ENCODE results near the gene ZCWPW2. TPM values are rescaled to one million over a fixed set of nuclear protein-coding genes. Genes with fewer than 3 reads are reported as not detected.

The ZCWPW2 gene
- total RNA-seq, 1 donor from 2014 or later: 0.30 TPM

DNA sequence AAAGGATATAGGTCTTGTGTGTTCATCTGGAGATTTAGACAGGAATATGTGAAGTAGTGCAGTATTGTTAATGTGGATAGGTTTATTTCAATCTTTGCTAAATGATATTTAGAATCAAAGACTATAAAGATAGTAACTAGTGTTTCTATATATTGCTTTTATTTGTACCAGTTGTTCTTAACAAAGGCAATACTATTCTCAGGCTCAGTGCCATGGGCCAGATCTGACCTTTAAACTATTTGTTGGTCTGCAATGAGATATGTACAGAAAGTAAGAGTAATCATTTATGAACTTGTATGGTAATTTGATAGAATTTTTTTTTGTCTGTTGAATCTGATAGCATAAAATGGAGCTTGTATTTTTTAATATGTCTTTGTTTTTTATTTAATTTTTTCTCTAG, 146.8 kb downstream of the ZCWPW2 start:
- peaks cover 8% of the 10 kb centered on the region for H3K36me3 Mint-ChIP-seq (ENCODE audit: low read depth)
- no peak for DNase-seq (ENCODE audit: low read depth, low spot score)
- H3K4me1 Mint-ChIP-seq: peaks cover 5% of the 10 kb centered on the region
- no peak overlapping the region for H3K4me3 Mint-ChIP-seq
- H3K27ac Mint-ChIP-seq (ENCODE audit: unreplicated experiment): no peak overlapping the region
- no peaks in the 10 kb centered on the region for H3K27me3 Mint-ChIP-seq (ENCODE audit: low read depth)
- H3K9me3 Mint-ChIP-seq: peaks cover 6% of the 10 kb centered on the region
- TF ChIP-seq, protein P1, sequence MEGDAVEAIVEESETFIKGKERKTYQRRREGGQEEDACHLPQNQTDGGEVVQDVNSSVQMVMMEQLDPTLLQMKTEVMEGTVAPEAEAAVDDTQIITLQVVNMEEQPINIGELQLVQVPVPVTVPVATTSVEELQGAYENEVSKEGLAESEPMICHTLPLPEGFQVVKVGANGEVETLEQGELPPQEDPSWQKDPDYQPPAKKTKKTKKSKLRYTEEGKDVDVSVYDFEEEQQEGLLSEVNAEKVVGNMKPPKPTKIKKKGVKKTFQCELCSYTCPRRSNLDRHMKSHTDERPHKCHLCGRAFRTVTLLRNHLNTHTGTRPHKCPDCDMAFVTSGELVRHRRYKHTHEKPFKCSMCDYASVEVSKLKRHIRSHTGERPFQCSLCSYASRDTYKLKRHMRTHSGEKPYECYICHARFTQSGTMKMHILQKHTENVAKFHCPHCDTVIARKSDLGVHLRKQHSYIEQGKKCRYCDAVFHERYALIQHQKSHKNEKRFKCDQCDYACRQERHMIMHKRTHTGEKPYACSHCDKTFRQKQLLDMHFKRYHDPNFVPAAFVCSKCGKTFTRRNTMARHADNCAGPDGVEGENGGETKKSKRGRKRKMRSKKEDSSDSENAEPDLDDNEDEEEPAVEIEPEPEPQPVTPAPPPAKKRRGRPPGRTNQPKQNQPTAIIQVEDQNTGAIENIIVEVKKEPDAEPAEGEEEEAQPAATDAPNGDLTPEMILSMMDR (conservative IDR thresholded peaks at IDR 0.05): no peak

DNA sequence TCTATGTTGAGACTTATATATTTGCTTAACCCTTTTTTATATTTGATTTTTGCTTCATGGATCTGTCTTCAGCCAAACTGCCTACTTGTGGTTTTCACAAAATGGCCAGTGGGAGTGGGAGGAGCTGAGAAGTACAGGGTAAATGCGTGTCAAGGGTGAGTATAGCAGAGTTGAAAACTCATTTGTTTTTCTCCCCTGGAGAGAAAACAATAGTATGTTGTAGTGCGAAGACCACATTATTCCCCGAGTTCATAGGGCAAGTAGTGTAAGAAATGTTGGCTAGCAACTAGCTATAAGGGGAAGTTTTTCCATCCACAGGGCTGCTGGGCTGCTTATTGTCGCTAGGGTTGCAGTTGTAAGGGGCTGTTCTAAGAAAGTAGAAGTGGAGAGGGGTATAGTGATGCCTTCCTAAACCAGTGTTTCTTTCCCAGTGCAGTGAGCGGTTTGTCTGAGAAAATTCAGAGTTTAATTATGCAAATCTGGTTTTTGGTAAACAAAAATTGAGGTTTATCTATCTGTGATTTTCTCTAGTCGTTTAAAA, 153.9 kb downstream of the ZCWPW2 start:
- Mint-ChIP-seq H3K9me3 (no peaks in the 10 kb centered on the region), H3K27me3 (ENCODE audit: low read depth) (no peaks in the 10 kb centered on the region), H3K4me3 (peak overlapping the region; percentile 42), H3K27ac (ENCODE audit: unreplicated experiment) (no peak overlapping the region), H3K36me3 (ENCODE audit: low read depth) (peaks cover 2% of the 10 kb centered on the region), H3K4me1 (peaks cover 55% of the 10 kb centered on the region)
- DNase-seq (ENCODE audit: low read depth, low spot score): peak; percentile 4
- TF ChIP-seq, protein P1 (conservative IDR thresholded peaks at IDR 0.05): no peak

DNA sequence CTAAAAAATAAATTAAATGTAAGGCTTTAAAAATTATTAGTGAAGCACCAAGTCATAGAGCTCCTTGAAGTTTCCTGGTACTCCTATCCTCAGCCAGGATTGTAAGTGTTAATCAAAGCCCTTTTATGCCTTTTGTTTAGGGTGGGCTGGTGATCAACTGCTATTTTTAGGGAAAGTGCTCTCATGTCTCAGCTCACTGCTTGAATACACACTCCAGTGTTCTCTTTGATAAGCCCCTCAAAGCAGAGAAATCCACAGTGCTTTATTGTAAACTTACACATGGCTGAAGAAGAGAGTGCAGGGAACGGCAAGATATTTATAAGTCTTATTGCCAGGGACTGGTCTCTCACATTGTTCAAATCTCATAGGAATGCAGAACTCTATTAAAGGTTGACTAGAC, 156.5 kb downstream of the ZCWPW2 start:
- H3K36me3 Mint-ChIP-seq (ENCODE audit: low read depth): no peaks in the 10 kb centered on the region

DNA sequence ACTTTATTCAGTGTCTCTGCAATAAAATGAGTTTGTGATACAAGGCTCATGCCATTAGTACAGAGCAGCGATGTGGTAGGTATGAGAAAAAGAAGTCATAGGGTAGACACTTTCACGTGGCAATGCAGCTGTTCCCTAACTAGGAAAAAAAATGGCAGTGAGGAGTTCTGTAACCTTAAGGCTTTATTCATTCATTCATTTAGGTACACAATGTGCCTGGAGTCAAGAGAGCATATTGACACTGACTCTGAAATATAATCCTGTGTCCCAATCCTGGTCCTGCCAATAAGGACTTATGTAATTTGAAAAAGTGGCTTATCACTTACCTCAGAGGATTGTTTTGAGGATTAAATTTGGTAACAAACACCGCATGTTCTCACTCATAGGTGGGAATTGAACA, 173.1 kb downstream of the ZCWPW2 start:
- Mint-ChIP-seq H3K36me3 (ENCODE audit: low read depth) (peaks cover 2% of the 10 kb centered on the region), H3K4me3 (no peak overlapping the region), H3K9me3 (no peaks in the 10 kb centered on the region), H3K27ac (ENCODE audit: unreplicated experiment) (no peak overlapping the region), H3K27me3 (ENCODE audit: low read depth) (no peaks in the 10 kb centered on the region), H3K4me1 (no peaks in the 10 kb centered on the region)
- DNase-seq (ENCODE audit: low read depth, low spot score): no peak
- TF ChIP-seq, protein P1 (conservative IDR thresholded peaks at IDR 0.05): no peak

More for the DNA sequence above, 156.5 kb downstream of the ZCWPW2 start:
- peak overlapping the region; percentile 47 for H3K4me3 Mint-ChIP-seq
- DNase-seq (ENCODE audit: low read depth, low spot score): no peak
- H3K4me1 Mint-ChIP-seq: peaks cover 69% of the 10 kb centered on the region
- peaks cover 3% of the 10 kb centered on the region for H3K9me3 Mint-ChIP-seq
- TF ChIP-seq, protein P1 (conservative IDR thresholded peaks at IDR 0.05): no peak
- no peaks in the 10 kb centered on the region for H3K27me3 Mint-ChIP-seq (ENCODE audit: low read depth)
- H3K27ac Mint-ChIP-seq (ENCODE audit: unreplicated experiment): peak overlapping the region; percentile 72

DNA sequence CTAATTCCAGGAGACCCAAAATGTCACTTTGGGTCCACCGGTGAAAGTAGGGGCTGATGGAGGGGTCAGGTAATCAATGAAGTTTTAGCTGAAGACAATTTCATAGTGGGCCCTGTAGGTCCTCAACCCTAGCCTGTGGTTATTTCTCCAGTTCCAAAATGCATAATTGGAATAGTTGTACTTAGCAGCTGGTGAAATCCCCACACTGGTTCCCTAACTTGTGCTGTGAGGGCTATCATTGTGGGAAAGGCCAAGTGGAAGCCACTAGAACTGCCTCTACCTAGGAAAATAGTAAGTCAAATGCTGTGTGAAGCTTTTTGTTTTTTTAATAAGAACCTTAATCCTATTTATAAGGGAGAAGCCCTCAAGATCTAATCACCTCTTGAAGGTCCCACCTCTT, 193.8 kb downstream of the ZCWPW2 start:
- peaks cover 11% of the 10 kb centered on the region for H3K36me3 Mint-ChIP-seq (ENCODE audit: low read depth)
- no peak overlapping the region for H3K4me3 Mint-ChIP-seq
- no peak for DNase-seq (ENCODE audit: low read depth, low spot score)
- TF ChIP-seq, protein P1 (conservative IDR thresholded peaks at IDR 0.05): no peak
- H3K27ac Mint-ChIP-seq (ENCODE audit: unreplicated experiment): no peak overlapping the region
- H3K4me1 Mint-ChIP-seq: peaks cover 6% of the 10 kb centered on the region
- H3K9me3 Mint-ChIP-seq: peaks cover 25% of the 10 kb centered on the region
- no peaks in the 10 kb centered on the region for H3K27me3 Mint-ChIP-seq (ENCODE audit: low read depth)
